Mucosa of descending colon (tissue), 3 donors: ENCODE measurements around the gene SF1. TPM values are rescaled to one million over a fixed set of nuclear protein-coding genes. Genes with fewer than 3 reads are reported as not detected.

Source experiments
- ATAC-seq: fragments of 200-7000 bp; cut with Tn5 transposase; one replicate; pipeline ENCODE4 v1.9.1; 2020; ENCODE audit warnings: mild to moderate bottlenecking, moderate library complexity
- DNase-seq, 3 donors: peaks; one replicate each; pipeline ENCODE4 v3.0.0-alpha.2; 2020
- H3K36me3 ChIP-seq: fragments of 200-600 bp; one replicate; pipeline ENCODE4 v1.8.0; 2021; ENCODE audit warnings: low read depth, mild to moderate bottlenecking
- H3K4me1 ChIP-seq: fragments of 200-600 bp; one replicate; pipeline ENCODE4 v1.8.0; 2021; ENCODE audit warnings: low read depth, mild to moderate bottlenecking
- H3K4me3 ChIP-seq: fragments of 200-600 bp; one replicate; pipeline ENCODE4 v1.8.0; 2021; ENCODE audit warnings: mild to moderate bottlenecking
- H3K9me3 ChIP-seq: fragments of 200-600 bp; one replicate; pipeline ENCODE4 v1.8.0; 2021; ENCODE audit warnings: mild to moderate bottlenecking
- intact Hi-C, 2 donors: fragments of 100-400 bp; cut with DNase I in 1 of 2; cut with micrococcal nuclease in 1 of 2; formaldehyde crosslinking; loops; one replicate each; pipeline versions ENCODE4 v1.11.0 to v1.11.1; 2022; cut with DNase I, micrococcal nuclease
- total RNA-seq, 3 donors: library from RNA; stranded (reverse); fragmentation: NEBNext Ultra II Directional in 2 of 3; extraction: Animal tissue kit (Norgen Biotek cat#: 25700) in 2 of 3; gene quantifications; one replicate each; pipeline versions ENCODE4 v1.2.1 to v1.2.4, GENCODE V29; 2021 to 2023
- TF ChIP-seq, protein P1 (sequence below): fragments of 200-600 bp; IDR thresholded peaks from one replicate; pipeline ENCODE4 v1.8.0; 2022; ENCODE audit warnings: antibody characterized with exemption, mild to moderate bottlenecking
- donor health status: DM: no; HTN: no; CAD: no; lungs with moderate emphysema.
- donor health status: DM: no; HTN: no; CAD: no.
- donor health status: DM: no; HTN: yes; CAD: no.

The SF1 gene
- total RNA-seq, 3 donors from 2014 or later: 223 to 317 (median 241) TPM

DNA sequence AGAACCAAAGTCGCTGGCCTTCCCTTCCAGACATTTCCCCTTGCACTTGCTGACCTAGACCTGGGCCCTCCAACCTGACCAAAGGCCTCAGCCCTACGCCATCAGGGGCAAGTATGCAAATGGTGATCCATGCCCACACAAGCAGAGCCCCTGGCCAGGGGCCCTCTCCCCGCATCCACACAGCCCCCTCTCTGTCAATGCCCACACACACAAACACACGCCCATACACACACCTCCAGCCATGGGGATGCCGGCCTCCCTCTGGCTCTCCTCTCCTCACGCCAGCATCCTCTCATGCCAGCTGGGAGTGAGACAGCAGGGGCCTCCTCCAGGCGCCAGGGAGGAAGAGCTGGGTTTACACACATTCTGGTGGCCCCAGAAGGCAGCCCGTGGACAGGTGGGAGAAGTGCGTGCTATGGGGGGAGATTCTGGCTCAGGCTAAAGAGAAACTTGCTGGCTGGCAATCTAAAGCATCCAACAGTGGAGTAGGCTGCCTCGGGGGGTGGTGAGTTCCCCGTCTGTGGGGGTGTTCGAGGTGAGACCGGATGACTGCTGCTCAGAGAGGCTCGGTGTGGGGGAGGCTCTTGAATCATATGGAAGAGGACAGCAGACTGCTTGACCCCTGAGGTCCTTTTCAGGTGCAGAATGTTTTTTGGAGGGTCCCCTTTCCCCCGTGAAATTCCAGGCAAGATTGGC, 60.1 kb downstream of the SF1 start:
- ATAC-seq: no peak
- DNase-seq: no peak

GRCh38 chr11:64717268-64717578, 61.1 kb downstream of the SF1 start:
- Histone ChIP-seq H3K36me3 (no peaks in the 10 kb centered on the region), H3K9me3 (no peaks in the 10 kb centered on the region), H3K4me3 (no peak overlapping the region), H3K4me1 (no peaks in the 10 kb centered on the region)
- intact Hi-C loops: no loop called here
- ATAC-seq: no peak
- TF ChIP-seq, protein P1, sequence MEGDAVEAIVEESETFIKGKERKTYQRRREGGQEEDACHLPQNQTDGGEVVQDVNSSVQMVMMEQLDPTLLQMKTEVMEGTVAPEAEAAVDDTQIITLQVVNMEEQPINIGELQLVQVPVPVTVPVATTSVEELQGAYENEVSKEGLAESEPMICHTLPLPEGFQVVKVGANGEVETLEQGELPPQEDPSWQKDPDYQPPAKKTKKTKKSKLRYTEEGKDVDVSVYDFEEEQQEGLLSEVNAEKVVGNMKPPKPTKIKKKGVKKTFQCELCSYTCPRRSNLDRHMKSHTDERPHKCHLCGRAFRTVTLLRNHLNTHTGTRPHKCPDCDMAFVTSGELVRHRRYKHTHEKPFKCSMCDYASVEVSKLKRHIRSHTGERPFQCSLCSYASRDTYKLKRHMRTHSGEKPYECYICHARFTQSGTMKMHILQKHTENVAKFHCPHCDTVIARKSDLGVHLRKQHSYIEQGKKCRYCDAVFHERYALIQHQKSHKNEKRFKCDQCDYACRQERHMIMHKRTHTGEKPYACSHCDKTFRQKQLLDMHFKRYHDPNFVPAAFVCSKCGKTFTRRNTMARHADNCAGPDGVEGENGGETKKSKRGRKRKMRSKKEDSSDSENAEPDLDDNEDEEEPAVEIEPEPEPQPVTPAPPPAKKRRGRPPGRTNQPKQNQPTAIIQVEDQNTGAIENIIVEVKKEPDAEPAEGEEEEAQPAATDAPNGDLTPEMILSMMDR: no peak
- DNase-seq: no peak

More for the DNA sequence above, 60.1 kb downstream of the SF1 start:
- Histone ChIP-seq H3K9me3 (no peaks in the 10 kb centered on the region), H3K36me3 (no peaks in the 10 kb centered on the region), H3K4me1 (no peaks in the 10 kb centered on the region), H3K4me3 (no peak overlapping the region)
- TF ChIP-seq, protein P1: no peak
- intact Hi-C loops: no loop called here

DNA sequence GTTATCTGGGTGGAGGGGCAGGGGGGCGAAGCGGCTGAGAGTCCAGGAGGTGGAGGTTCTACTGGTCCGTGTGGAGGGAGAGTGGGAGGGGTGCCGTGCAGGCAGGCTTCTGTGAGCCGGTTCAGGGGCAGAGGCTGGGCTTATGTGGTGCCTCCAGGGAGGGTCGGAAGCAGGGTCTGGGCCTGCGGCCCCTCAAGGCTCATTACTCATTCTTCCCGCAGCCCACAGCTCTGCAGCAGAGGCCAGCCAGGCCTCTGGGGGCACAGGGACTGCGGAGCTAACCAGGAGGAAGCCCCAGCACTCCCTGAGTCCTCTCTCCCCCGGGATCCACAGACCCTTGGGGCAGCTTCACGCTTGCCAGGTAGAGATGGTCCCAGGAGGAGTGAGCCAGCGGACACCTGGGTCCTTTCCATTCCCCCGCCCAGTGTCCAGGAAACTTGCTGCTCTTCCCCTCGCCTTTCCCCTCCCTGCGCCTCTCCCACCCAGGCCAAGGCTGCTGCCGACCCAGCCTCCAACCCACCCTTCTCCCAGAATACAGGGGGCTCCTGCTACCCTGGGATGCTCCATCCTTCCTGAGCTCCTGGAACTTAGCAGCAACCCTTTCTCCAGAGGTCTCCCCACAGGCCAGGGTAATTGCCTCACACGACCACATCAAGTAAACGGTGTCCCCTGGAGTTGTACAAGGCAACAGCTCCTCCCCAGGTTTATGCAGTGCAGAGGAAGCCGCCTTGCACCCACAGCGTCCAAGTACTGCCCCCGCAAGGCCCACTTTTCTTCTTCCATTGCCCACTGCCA, 61.7 kb downstream of the SF1 start:
- H3K36me3 ChIP-seq: no peaks in the 10 kb centered on the region
- no peaks in the 10 kb centered on the region for H3K4me1 ChIP-seq
- DNase-seq (no peak), ATAC-seq (no peak)
- intact Hi-C loops: no loop called here
- H3K4me3 ChIP-seq: no peak overlapping the region
- TF ChIP-seq, protein P1: no peak
- H3K9me3 ChIP-seq: no peaks in the 10 kb centered on the region

DNA sequence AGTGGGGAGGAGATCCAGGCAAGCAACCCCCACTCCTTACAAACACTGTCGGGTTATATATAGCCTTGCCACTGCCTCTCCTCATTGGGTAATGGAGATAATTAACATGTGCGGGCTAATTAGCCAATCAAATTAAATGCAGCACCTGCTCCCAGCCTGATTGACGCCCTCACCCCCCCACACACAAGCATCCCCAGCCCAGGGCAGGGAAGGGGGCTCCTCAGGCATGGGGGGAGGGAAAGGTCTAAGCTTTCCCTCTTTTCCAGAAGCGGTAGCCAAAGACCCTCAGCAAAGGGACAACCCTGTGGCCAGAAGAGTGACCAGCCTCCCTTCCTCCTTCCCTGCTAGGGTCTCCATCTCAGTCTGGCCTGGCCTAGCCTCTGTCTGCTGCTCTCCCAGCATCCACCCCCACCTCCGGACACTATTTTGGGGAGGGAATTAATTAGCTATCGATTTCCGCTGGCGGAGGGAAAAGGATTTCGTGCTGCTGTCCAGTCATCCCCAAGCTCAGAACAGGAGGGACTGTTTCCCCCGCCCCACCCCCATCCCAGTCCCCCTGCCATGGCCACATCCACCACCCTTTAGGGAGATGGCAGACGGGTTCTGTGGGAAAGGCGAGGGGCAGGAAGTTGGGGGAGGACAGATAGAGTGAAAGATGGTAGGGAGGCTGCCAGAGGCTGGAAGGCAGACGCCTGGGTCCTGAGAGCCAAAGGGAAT, 62.4 kb downstream of the SF1 start:
- no peaks in the 10 kb centered on the region for H3K36me3 ChIP-seq
- no peak for ATAC-seq
- H3K4me1 ChIP-seq: no peaks in the 10 kb centered on the region
- H3K4me3 ChIP-seq: no peak overlapping the region
- intact Hi-C loops: no loop called here
- H3K9me3 ChIP-seq: no peaks in the 10 kb centered on the region
- no peak for DNase-seq
- TF ChIP-seq, protein P1: no peak

GRCh38 chr11:64715110-64715509, 63.2 kb downstream of the SF1 start:
- no peaks in the 10 kb centered on the region for H3K9me3 ChIP-seq
- intact Hi-C loops: no loop called here
- no peak for ATAC-seq
- H3K4me3 ChIP-seq: no peak overlapping the region
- DNase-seq: no peak
- H3K4me1 ChIP-seq: no peaks in the 10 kb centered on the region
- TF ChIP-seq, protein P1: no peak
- H3K36me3 ChIP-seq: no peaks in the 10 kb centered on the region
